ENCODE measurements around the gene FRMD7. TPM values are rescaled to one million over a fixed set of nuclear protein-coding genes. Genes with fewer than 3 reads are reported as not detected.

FRMD7 gene, protein sequence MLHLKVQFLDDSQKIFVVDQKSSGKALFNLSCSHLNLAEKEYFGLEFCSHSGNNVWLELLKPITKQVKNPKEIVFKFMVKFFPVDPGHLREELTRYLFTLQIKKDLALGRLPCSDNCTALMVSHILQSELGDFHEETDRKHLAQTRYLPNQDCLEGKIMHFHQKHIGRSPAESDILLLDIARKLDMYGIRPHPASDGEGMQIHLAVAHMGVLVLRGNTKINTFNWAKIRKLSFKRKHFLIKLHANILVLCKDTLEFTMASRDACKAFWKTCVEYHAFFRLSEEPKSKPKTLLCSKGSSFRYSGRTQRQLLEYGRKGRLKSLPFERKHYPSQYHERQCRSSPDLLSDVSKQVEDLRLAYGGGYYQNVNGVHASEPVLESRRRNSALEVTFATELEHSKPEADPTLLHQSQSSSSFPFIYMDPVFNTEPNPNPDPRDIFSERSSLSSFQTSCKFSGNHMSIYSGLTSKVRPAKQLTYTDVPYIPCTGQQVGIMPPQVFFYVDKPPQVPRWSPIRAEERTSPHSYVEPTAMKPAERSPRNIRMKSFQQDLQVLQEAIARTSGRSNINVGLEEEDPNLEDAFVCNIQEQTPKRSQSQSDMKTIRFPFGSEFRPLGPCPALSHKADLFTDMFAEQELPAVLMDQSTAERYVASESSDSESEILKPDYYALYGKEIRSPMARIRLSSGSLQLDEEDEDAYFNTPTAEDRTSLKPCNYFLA
- total RNA-seq (2022; extraction: Qiagen RNA extraction): not detected in 5 replicates

DNA sequence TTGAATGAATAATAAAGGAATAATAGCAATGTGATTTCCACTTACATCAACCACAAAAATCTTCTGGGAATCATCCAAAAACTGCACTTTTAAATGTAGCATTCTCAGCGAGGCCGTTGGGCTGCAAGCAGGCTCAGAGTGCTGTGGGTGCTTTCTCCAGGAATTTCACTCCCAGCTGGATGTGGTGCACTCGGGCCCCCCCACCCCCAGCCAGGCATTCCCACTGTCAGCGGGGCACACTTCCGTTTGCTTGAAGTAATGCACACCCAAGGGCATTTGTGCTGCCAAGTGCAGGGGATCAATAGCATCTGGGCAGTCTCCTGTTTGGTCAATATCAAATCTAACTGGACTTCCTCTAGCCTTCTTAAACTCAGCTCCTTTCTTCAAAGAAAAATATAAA lies at the start of gene FRMD7:
FRMD7 (minus strand) TSS at position 278 of the 400 bp plus-strand sequence; CDS start at position 102, 176 bp downstream.

Other genes with a start within 250 kb of the FRMD7 start
- 8.8 to 11.9 TPM (median 10.2 TPM) in 5 replicates for gene STK26, start 104.7 kb downstream of the FRMD7 start, total RNA-seq (2022; extraction: Qiagen RNA extraction)
- 24.4 to 44.8 TPM (median 28.9 TPM) in 5 replicates for gene RAP2C, start 91.4 kb upstream of the FRMD7 start, total RNA-seq (2022; extraction: Qiagen RNA extraction)

Measured in A549 treated with dexamethasone at 1 μM for 4 hours (cell line).